GM23338 (cell line): ENCODE results near the gene LIN7C. TPM values are rescaled to one million over a fixed set of nuclear protein-coding genes. Genes with fewer than 3 reads are reported as not detected.

Source experiments
- ATAC-seq: fragments of 200-7000 bp; cut with Tn5 transposase; 3 replicates; pipeline ENCODE4 v1.9.1; 2020
- DNase-seq: peaks from one replicate; pipeline ENCODE4 v3.0.0-alpha.2; 2015; ENCODE audit warnings: low spot score
- H2AFZ ChIP-seq: fragments of 200-600 bp; sonication (generic); 2 replicates; pipeline ENCODE4 v1.8.0; 2016; ENCODE audit warnings: antibody characterized with exemption, mild to moderate bottlenecking, moderate library complexity
- H3F3A ChIP-seq: fragments of 200-600 bp; sonication (generic); replicated peaks from 2 replicates; pipeline ENCODE4 v1.8.0; 2017; ENCODE audit warnings: antibody characterized with exemption, mixed run types, low read depth
- H3K27ac ChIP-seq: fragments of 200-600 bp; sonication (generic); 2 replicates; pipeline ENCODE4 v1.6.1; 2016; ENCODE audit warnings: low read depth
- H3K27me3 ChIP-seq: fragments of 200-600 bp; sonication (generic); 2 replicates; pipeline ENCODE4 v1.8.0; 2016; ENCODE audit warnings: mild to moderate bottlenecking, mixed run types, moderate library complexity; ENCODE audit not compliant: insufficient read depth
- H3K36me3 ChIP-seq: fragments of 200-600 bp; sonication (generic); 2 replicates; pipeline ENCODE4 v1.8.0; 2016; ENCODE audit warnings: mild to moderate bottlenecking; ENCODE audit not compliant: insufficient read depth
- H3K4me1 ChIP-seq: fragments of 200-600 bp; sonication (generic); 2 replicates; pipeline ENCODE4 v1.8.0; 2016; ENCODE audit warnings: mild to moderate bottlenecking, moderate library complexity; ENCODE audit not compliant: insufficient read depth
- H3K4me2 ChIP-seq: fragments of 200-600 bp; sonication (generic); 2 replicates; pipeline ENCODE4 v1.7.1; 2017; ENCODE audit warnings: mixed run types
- H3K4me3 ChIP-seq: fragments of 200-600 bp; sonication (generic); 2 replicates; pipeline ENCODE4 v1.6.1; 2016; ENCODE audit warnings: mixed run types
- H3K79me2 ChIP-seq: fragments of 200-600 bp; sonication (generic); replicated peaks from 2 replicates; pipeline ENCODE4 v1.8.0; 2017; ENCODE audit warnings: mild to moderate bottlenecking; ENCODE audit not compliant: insufficient read depth
- H3K9me2 ChIP-seq: fragments of 200-600 bp; sonication (generic); 2 replicates; pipeline ENCODE4 v1.8.0; 2017; ENCODE audit not compliant: insufficient read depth
- H4K20me1 ChIP-seq: fragments of 200-600 bp; sonication (generic); replicated peaks from 2 replicates; pipeline ENCODE4 v1.8.0; 2017; ENCODE audit warnings: mild to moderate bottlenecking; ENCODE audit not compliant: insufficient read depth
- H3K27ac Mint-ChIP-seq: 2 replicates; pipeline ENCODE4 v1.8.0; 2020; ENCODE audit warnings: inconsistent platforms, mild to moderate bottlenecking, moderate library complexity, mixed read lengths
- H3K27me3 Mint-ChIP-seq: 3 replicates; pipeline ENCODE4 v1.8.0; 2022; ENCODE audit warnings: low read depth, mild to moderate bottlenecking, moderate library complexity, mixed read lengths, inconsistent platforms; ENCODE audit not compliant: insufficient read depth, poor library complexity
- H3K36me3 Mint-ChIP-seq: 3 replicates; pipeline ENCODE4 v1.8.0; 2021; ENCODE audit warnings: low read depth, mild to moderate bottlenecking, inconsistent platforms, moderate library complexity, mixed read lengths
- H3K4me1 Mint-ChIP-seq: 3 replicates; pipeline ENCODE4 v1.8.0; 2020; ENCODE audit warnings: mild to moderate bottlenecking, inconsistent platforms, mixed read lengths
- H3K4me3 Mint-ChIP-seq: 3 replicates; pipeline ENCODE4 v1.8.0; 2021; ENCODE audit warnings: moderate library complexity, mild to moderate bottlenecking, inconsistent platforms, mixed read lengths
- H3K9me3 Mint-ChIP-seq: 3 replicates; pipeline ENCODE4 v1.8.0; 2020; ENCODE audit warnings: moderate library complexity, mild to moderate bottlenecking, inconsistent platforms, mixed read lengths
- CREB1 ChIP-seq: fragments of 250-450 bp; sonication (Bioruptor Pico); IDR thresholded peaks from 2 replicates; pipeline ENCODE4 v1.5.0; 2020; ENCODE audit warnings: low read depth, mild to moderate bottlenecking, moderate library complexity
- EZH2 ChIP-seq: fragments of 200-600 bp; sonication (generic); IDR thresholded peaks from one replicate; pipeline ENCODE4 v1.8.0; 2017; ENCODE audit warnings: antibody characterized with exemption, mild to moderate bottlenecking, low read depth; ENCODE audit not compliant: unreplicated experiment
- EZH2phosphoT487 ChIP-seq: fragments of 200-600 bp; sonication (generic); IDR thresholded peaks from one replicate; pipeline ENCODE4 v1.8.1; 2018; ENCODE audit warnings: antibody characterized with exemption; ENCODE audit not compliant: unreplicated experiment
- JUNB ChIP-seq: IDR thresholded peaks from one replicate; pipeline ENCODE4 v1.6.1; 2016; ENCODE audit warnings: antibody characterized with exemption; ENCODE audit not compliant: unreplicated experiment
- NANOG ChIP-seq: IDR thresholded peaks from 2 replicates; pipeline ENCODE4 v1.6.1; 2016; ENCODE audit warnings: antibody characterized with exemption, borderline replicate concordance
- POLR2AphosphoS5 ChIP-seq: IDR thresholded peaks from 2 replicates; pipeline ENCODE4 v1.6.1; 2016; ENCODE audit warnings: antibody characterized with exemption, low read depth
- STAT1 ChIP-seq: IDR thresholded peaks from one replicate; pipeline ENCODE4 v1.6.1; 2016; ENCODE audit warnings: antibody characterized with exemption; ENCODE audit not compliant: unreplicated experiment
- ZNF114 ChIP-seq: fragments of 250-450 bp; sonication (Bioruptor Pico); IDR thresholded peaks from 2 replicates; pipeline ENCODE4 v1.5.0; 2020; ENCODE audit warnings: mild to moderate bottlenecking, moderate library complexity
- ZNF331 ChIP-seq: fragments of 250-450 bp; sonication (Bioruptor Pico); IDR thresholded peaks from 2 replicates; pipeline ENCODE4 v1.5.0; 2020; ENCODE audit warnings: low read depth, mild to moderate bottlenecking, moderate library complexity
- polyA plus RNA-seq: library from polyadenylated mRNA; unstranded; fragments of >200 nt; fragmentation: Nextera tagmentation; extraction: Ambion mirVana; gene quantifications from 2 replicates; pipeline ENCODE4 v1.2.1, GENCODE V29; 2016
- total RNA-seq: library from RNA; depleted of rRNA; stranded (reverse); fragments of >200 nt; shearing (Covaris generic); gene quantifications from 2 replicates; pipeline ENCODE4 v1.2.3, GENCODE V29; 2014
- TF ChIP-seq, protein P1 (sequence below): fragments of 250-450 bp; sonication (Bioruptor Pico); IDR thresholded peaks from 2 replicates; pipeline ENCODE4 v1.5.0; 2020; ENCODE audit warnings: mild to moderate bottlenecking, moderate library complexity
- TF ChIP-seq, protein P2 (sequence below), 2 experiments: fragments of 200-600 bp in 1 of 2; sonication (generic) in 1 of 2; conservative IDR thresholded peaks; 2 replicates each; pipeline versions ENCODE4 v1.5.1 to v1.6.1; 2016 to 2017; ENCODE audit warnings: antibody characterized with exemption in 2 of 2, low read depth in 2 of 2, mild to moderate bottlenecking in 2 of 2, moderate library complexity in 1 of 2
- TF ChIP-seq, protein P3 (sequence below): IDR thresholded peaks from 2 replicates; pipeline ENCODE4 v1.6.1; 2016; ENCODE audit warnings: antibody characterized with exemption
- TF ChIP-seq, protein P4 (sequence below): IDR thresholded peaks from one replicate; pipeline ENCODE4 v1.6.1; 2018; ENCODE audit warnings: antibody characterized with exemption; ENCODE audit not compliant: unreplicated experiment

Gene LIN7C
- total and polyA plus RNA-seq, 2 experiments from 2014 or later, result 22.5 to 61.0 TPM

DNA sequence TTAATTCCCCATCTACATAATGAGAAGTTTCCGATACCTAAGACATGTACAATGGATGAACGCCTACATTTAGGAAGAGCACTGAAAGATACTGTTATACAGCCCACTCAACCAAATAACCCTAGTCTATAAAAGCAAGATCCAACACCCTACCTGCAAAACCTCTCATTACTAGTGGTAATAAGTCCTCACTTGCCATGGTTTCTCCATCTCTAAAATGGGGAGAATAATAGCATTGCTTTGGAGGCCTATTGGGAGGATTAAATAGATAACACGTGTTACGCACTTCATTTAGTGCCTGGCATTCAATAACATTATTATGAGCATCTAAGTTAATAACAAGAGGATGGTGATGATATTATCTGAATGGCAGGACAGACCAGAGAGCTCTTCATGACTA lies 50.9 kb downstream of the LIN7C start:
- H3K4me2 ChIP-seq, result no peak overlapping the region
- Mint-ChIP-seq H3K4me1 (peaks cover 55% of the 10 kb centered on the region), H3K27ac (no peak overlapping the region), H3K27me3 (peaks cover 2% of the 10 kb centered on the region), H3K4me3 (no peak overlapping the region), H3K9me3 (peaks cover 21% of the 10 kb centered on the region; the same call in 2 of the 3 replicates), H3K36me3 (peaks cover 26% of the 10 kb centered on the region)
- H3K36me3 ChIP-seq, result no peaks in the 10 kb centered on the region
- no peaks in the 10 kb centered on the region for H3F3A ChIP-seq
- H3K4me3 ChIP-seq, result no peak overlapping the region
- H3K4me1 ChIP-seq, result peaks cover 61% of the 10 kb centered on the region
- peaks cover 100% of the 10 kb centered on the region for H3K79me2 ChIP-seq
- no peak overlapping the region for H2AFZ ChIP-seq
- no peak overlapping the region; the same call in 1 of the 2 replicates for H3K27ac ChIP-seq
- ATAC-seq (no peak), DNase-seq (no peak)
- no peaks in the 10 kb centered on the region for H3K27me3 ChIP-seq
- no peaks in the 10 kb centered on the region for H3K9me2 ChIP-seq
- peaks cover 13% of the 10 kb centered on the region for H4K20me1 ChIP-seq
- no peak for TF ChIP-seq CREB1 (CRISPR knock-in tag)
- no peak for TF ChIP-seq POLR2AphosphoS5
- TF ChIP-seq ZNF114, result no peak
- TF ChIP-seq, protein P1, sequence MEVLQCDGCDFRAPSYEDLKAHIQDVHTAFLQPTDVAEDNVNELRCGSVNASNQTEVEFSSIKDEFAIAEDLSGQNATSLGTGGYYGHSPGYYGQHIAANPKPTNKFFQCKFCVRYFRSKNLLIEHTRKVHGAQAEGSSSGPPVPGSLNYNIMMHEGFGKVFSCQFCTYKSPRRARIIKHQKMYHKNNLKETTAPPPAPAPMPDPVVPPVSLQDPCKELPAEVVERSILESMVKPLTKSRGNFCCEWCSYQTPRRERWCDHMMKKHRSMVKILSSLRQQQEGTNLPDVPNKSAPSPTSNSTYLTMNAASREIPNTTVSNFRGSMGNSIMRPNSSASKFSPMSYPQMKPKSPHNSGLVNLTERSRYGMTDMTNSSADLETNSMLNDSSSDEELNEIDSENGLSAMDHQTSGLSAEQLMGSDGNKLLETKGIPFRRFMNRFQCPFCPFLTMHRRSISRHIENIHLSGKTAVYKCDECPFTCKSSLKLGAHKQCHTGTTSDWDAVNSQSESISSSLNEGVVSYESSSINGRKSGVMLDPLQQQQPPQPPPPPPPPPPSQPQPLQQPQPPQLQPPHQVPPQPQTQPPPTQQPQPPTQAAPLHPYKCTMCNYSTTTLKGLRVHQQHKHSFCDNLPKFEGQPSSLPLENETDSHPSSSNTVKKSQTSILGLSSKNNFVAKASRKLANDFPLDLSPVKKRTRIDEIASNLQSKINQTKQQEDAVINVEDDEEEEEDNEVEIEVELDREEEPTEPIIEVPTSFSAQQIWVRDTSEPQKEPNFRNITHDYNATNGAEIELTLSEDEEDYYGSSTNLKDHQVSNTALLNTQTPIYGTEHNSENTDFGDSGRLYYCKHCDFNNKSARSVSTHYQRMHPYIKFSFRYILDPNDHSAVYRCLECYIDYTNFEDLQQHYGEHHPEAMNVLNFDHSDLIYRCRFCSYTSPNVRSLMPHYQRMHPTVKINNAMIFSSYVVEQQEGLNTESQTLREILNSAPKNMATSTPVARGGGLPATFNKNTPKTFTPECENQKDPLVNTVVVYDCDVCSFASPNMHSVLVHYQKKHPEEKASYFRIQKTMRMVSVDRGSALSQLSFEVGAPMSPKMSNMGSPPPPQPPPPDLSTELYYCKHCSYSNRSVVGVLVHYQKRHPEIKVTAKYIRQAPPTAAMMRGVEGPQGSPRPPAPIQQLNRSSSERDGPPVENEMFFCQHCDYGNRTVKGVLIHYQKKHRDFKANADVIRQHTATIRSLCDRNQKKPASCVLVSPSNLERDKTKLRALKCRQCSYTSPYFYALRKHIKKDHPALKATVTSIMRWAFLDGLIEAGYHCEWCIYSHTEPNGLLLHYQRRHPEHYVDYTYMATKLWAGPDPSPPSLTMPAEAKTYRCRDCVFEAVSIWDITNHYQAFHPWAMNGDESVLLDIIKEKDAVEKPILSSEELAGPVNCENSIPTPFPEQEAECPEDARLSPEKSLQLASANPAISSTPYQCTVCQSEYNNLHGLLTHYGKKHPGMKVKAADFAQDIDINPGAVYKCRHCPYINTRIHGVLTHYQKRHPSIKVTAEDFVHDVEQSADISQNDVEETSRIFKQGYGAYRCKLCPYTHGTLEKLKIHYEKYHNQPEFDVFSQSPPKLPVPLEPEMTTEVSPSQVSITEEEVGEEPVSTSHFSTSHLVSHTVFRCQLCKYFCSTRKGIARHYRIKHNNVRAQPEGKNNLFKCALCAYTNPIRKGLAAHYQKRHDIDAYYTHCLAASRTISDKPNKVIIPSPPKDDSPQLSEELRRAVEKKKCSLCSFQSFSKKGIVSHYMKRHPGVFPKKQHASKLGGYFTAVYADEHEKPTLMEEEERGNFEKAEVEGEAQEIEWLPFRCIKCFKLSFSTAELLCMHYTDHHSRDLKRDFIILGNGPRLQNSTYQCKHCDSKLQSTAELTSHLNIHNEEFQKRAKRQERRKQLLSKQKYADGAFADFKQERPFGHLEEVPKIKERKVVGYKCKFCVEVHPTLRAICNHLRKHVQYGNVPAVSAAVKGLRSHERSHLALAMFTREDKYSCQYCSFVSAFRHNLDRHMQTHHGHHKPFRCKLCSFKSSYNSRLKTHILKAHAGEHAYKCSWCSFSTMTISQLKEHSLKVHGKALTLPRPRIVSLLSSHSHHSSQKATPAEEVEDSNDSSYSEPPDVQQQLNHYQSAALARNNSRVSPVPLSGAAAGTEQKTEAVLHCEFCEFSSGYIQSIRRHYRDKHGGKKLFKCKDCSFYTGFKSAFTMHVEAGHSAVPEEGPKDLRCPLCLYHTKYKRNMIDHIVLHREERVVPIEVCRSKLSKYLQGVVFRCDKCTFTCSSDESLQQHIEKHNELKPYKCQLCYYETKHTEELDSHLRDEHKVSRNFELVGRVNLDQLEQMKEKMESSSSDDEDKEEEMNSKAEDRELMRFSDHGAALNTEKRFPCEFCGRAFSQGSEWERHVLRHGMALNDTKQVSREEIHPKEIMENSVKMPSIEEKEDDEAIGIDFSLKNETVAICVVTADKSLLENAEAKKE, result no peak
- TF ChIP-seq NANOG, result no peak
- TF ChIP-seq EZH2, result no peak
- TF ChIP-seq STAT1, result no peak
- no peak for TF ChIP-seq JUNB
- TF ChIP-seq EZH2phosphoT487, result no peak
- TF ChIP-seq, protein P2, sequence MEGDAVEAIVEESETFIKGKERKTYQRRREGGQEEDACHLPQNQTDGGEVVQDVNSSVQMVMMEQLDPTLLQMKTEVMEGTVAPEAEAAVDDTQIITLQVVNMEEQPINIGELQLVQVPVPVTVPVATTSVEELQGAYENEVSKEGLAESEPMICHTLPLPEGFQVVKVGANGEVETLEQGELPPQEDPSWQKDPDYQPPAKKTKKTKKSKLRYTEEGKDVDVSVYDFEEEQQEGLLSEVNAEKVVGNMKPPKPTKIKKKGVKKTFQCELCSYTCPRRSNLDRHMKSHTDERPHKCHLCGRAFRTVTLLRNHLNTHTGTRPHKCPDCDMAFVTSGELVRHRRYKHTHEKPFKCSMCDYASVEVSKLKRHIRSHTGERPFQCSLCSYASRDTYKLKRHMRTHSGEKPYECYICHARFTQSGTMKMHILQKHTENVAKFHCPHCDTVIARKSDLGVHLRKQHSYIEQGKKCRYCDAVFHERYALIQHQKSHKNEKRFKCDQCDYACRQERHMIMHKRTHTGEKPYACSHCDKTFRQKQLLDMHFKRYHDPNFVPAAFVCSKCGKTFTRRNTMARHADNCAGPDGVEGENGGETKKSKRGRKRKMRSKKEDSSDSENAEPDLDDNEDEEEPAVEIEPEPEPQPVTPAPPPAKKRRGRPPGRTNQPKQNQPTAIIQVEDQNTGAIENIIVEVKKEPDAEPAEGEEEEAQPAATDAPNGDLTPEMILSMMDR (conservative IDR thresholded peaks at IDR 0.05; ENCODE audit: low read depth in 2 of 2), result no peak
- TF ChIP-seq, protein P3, sequence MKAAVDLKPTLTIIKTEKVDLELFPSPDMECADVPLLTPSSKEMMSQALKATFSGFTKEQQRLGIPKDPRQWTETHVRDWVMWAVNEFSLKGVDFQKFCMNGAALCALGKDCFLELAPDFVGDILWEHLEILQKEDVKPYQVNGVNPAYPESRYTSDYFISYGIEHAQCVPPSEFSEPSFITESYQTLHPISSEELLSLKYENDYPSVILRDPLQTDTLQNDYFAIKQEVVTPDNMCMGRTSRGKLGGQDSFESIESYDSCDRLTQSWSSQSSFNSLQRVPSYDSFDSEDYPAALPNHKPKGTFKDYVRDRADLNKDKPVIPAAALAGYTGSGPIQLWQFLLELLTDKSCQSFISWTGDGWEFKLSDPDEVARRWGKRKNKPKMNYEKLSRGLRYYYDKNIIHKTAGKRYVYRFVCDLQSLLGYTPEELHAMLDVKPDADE, result no peak
- TF ChIP-seq, protein P4, sequence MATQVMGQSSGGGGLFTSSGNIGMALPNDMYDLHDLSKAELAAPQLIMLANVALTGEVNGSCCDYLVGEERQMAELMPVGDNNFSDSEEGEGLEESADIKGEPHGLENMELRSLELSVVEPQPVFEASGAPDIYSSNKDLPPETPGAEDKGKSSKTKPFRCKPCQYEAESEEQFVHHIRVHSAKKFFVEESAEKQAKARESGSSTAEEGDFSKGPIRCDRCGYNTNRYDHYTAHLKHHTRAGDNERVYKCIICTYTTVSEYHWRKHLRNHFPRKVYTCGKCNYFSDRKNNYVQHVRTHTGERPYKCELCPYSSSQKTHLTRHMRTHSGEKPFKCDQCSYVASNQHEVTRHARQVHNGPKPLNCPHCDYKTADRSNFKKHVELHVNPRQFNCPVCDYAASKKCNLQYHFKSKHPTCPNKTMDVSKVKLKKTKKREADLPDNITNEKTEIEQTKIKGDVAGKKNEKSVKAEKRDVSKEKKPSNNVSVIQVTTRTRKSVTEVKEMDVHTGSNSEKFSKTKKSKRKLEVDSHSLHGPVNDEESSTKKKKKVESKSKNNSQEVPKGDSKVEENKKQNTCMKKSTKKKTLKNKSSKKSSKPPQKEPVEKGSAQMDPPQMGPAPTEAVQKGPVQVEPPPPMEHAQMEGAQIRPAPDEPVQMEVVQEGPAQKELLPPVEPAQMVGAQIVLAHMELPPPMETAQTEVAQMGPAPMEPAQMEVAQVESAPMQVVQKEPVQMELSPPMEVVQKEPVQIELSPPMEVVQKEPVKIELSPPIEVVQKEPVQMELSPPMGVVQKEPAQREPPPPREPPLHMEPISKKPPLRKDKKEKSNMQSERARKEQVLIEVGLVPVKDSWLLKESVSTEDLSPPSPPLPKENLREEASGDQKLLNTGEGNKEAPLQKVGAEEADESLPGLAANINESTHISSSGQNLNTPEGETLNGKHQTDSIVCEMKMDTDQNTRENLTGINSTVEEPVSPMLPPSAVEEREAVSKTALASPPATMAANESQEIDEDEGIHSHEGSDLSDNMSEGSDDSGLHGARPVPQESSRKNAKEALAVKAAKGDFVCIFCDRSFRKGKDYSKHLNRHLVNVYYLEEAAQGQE, result no peak
- no peak for TF ChIP-seq ZNF331 (CRISPR knock-in tag)
